ENCODE data around the gene PKNOX1.
"Not testable (repeated sequence)": the region's sequence is repeated elsewhere in the genome, so short reads cannot be mapped to it uniquely, and the experiment has no call there.

The PKNOX1 gene

DNA sequence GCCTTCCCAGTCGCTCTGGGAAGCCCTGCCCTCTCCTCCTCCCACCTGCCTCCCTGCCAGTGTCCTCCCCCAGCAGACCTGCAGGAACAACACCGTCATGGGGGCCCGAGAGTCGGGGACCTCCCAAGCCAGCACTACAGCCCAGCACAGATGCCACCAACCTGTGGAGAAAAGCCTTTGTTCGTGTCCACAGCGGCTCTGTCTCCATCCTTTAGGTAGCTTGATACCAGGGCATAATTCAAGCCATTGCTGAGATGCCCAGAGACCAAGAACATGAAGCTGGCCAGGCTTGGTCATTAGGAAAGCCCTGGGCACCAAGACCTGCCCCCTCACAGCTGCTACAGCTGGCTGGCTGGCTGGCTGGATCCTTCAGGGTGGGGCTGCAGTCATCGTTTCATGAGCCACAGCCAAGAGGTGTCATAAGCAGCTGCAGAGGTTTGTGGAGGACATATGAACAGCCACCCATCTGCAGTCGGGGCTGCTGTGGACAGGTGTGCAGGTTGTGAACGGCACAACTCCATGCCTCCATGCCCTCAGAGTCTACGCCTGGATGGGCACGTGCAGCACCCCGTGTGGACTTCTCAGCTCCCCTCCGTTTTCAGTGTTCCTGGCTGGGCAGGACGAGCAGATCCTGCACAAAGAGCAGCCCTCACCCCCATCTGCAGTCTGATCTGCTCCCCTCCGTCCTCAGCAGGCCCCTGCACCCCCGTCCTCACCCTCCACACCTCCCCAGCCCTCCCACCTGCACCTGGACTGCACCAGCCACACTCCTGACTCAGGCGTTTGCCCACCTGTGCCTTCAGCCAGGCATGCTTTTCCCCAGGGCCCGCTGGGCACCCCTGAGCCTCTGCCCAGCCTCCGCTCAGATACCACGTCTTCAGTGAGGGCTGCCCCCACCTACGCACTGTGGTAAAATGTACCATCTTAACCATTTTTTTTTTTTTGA, 71.8 kb downstream of the PKNOX1 start:
- DNase-seq (ENCODE audit: low spot score), result not testable (repeated sequence)

DNA sequence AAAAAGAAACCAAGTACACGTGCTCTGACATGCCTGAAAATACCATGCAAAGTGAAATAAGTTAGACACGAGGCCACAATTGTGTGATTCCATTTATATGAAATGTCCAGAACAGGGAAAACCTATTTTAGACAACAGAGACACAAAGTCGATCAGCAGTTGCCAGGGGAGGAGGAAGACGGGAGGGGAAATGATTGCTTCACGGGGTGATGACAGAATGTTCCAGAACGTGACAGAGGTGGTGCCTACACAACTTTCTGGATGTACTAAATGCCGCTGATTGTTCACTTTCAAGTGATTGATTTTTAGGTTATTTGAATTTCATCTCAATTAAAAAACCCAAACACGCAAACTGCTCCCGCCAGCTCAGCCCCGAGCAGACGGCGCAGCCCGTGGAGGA, 78.8 kb downstream of the PKNOX1 start:
- not testable (repeated sequence) for DNase-seq (ENCODE audit: low spot score)

DNA sequence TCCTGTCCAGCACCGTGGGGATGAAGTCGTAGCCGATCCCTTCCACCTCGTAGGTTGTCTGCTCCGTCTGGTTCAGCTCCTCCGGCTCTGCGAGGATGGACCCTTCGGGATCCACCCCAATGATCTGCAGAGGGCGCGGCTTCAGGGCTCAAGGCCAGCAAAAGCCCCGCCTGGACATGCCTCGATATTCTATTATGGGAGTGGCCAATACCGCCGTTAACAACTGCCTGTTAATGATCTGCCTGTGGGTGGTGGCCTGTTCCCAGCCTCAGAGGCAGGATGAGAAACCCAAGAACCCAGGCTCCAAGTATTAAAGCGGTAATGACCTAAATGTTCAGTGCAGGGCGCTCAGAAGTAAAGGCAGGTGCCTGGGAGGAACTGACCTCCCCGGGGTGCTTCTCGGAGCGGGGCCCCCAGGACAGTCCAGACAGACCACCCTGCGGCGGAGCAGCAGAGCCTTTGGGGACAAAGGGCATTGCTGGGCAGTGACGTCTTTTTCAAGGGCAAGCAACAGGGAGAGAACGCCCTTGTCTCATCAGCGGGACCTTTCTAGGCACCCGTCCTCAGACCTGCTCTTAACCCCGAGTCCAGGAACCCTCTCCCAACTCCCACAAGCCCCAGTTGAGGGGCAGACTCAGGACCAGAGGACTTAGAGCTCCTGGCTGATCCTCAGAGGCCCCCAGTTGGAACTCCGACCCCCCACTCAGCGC, 88.7 kb downstream of the PKNOX1 start:
- not testable (repeated sequence) for DNase-seq (ENCODE audit: low spot score)

DNA sequence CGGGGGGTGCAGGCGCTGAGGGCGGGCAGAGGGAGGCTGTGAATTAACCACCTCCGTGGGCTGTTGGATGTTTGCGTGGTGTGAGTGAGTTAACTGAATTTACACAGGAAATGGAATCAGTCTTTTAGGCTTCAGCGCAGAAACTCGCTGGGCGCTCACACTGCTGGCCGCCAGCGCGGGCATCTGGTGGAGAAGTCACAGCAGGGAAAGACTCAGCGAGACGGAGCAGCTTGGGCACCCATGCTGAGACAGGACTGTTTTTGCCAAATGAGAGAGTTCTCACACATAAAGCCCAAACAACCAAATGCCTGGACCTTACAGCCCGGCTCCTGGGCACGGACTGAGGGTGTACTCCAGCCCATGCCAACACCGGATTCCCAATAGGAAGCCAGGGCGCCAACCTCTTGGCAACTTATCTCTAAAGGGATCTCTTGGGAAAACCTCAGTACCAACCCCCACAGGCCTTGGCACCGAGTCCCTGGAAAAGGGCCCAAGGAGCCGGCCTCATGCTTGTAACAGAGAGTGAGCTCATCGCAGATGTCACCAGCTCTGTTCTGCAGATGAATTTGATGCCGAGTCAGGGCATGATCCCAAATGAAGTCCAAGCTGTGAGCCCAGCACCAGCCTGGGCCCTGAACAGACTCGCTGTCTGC, 90.0 kb downstream of the PKNOX1 start:
- not testable (repeated sequence) for DNase-seq (ENCODE audit: low spot score)

DNA sequence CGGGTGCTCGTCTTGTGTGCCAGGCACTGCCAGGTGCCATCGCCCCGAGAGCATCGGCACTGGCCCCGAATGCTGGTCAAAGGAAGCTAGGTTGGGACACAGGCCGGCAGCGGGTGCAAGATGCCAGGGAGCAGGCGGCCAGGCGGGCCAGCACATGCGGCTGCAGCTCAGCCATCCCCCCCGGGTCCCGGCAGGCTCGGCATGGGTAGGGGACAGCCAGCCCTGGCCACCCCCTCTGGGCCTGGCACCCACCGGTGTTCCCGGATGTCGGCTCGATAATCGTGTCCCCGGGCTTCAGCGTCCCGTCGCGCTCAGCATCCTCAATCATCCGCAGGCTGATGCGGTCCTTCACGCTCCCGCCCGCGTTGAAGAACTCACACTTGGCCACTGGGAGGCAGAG, 91.6 kb downstream of the PKNOX1 start:
- not testable (repeated sequence) for DNase-seq (ENCODE audit: low spot score)

DNA sequence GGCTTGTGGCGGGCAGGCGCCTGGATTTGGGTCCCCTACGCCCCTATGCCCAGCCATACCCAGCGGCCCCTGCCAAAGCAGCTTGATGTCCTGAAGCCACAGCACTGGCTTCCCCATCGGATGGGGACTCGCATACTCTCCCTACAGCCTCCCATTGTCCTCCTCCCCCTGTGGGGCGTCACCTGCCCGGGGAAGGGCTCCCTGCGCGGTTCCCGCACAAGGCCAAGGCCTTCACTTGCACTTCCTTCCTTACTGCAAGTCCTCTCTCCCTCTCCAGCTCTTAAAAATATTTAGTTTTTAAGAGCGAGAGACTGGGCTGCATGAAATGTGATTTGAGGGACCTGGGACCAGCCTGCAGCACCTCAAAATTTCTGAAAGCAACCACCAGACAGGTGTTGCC, 92.3 kb downstream of the PKNOX1 start:
- DNase-seq (ENCODE audit: low spot score), result not testable (repeated sequence)

DNA sequence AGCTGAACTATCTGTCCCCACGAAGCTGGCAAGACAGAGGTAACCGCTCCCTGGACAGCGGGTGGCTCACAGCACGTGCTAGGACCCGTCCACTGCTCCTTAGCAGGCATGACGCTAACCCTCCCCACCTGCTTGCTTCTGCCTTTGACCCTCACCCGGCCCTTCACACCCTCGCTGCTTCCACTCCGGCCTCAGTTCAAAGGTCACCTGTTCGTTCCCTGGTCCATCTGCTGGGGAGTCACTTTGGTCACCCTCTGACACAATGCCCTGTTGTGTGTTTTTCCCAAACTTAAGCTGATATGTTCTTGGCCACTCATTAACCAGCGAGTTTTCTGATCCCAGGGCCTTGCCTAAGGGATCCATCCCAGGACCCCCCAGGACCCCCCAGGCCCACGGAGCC, 93.7 kb downstream of the PKNOX1 start:
- not testable (repeated sequence) for DNase-seq (ENCODE audit: low spot score)

DNA sequence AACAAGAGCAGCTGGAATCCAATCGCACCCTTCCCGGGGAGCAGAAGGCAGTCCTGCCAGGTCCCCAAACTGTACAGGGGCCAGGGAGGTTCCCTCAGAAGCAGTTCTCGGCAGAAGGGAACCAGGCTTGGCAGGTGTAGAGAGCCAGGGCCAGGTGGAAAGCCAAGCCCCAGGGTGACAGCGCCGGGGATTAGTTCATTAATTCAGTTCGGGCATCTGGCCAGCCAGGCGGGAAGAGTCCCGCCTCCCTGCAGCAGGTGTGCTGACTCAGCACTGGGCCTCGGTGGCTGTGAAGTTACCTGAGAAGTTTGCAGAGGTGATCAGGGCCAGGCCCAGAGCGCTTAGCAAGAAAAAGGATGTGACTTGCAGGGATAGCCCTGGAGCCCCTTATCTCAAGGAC, 95.3 kb downstream of the PKNOX1 start:
- DNase-seq (ENCODE audit: low spot score), result not testable (repeated sequence)

DNA sequence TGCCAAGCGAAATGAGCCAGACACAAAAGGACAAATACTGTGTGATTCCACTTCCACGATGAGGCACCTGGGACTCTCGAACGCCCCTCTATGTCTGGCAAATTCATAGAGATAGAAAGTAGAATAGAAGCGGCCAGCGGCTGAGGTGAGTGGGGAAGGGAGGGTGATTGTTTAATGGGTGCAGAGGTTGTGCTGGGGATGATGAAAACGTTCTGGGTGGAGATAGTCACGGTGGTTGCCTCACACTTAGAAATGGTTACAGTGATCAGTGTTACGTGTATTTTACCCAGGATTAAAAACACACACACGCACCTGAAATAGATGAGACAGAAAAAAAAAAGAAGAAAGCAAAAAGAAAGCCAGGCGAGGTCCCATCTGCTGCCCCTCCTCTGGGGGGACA, 98.4 kb downstream of the PKNOX1 start:
- DNase-seq (ENCODE audit: low spot score), result not testable (repeated sequence)

DNA sequence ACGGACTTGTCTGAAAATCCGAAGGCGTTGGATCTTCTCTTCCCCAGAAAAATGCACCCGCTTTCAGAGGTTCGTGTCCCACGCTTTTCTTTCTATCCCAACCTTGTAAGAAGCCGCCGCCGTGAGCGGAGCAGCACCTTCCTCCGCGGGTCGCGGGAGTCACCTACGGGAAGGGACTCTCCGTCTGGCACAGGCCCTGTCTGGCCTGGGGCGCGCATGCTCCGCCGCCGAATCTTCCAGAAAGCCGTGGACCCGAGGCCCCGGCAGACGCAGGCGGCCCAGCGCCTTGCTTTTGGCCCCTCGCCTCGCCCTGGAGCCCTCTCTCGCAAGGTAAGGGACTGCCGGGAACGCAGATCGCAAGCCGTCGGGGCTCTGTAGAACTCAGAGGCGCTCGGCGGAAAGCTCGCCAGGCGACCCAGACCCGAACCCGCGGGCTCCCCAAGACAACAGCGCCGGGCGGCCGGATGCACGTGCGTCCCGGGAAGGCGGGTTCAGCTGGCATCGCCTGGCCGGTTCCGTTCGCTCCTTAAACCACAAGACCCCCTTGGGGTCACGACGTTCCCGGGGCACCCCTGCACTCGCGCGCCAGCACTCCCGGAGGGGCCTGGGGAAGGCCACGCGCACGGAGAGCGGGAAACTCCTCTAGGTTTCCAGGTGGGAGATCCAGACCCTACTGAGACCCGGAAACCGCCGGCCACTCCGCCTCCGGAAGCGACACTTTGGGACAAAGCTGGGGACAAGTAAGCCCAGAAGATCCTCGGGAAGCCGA, 100.2 kb downstream of the PKNOX1 start:
- DNase-seq (ENCODE audit: low spot score), result not testable (repeated sequence)

DNA sequence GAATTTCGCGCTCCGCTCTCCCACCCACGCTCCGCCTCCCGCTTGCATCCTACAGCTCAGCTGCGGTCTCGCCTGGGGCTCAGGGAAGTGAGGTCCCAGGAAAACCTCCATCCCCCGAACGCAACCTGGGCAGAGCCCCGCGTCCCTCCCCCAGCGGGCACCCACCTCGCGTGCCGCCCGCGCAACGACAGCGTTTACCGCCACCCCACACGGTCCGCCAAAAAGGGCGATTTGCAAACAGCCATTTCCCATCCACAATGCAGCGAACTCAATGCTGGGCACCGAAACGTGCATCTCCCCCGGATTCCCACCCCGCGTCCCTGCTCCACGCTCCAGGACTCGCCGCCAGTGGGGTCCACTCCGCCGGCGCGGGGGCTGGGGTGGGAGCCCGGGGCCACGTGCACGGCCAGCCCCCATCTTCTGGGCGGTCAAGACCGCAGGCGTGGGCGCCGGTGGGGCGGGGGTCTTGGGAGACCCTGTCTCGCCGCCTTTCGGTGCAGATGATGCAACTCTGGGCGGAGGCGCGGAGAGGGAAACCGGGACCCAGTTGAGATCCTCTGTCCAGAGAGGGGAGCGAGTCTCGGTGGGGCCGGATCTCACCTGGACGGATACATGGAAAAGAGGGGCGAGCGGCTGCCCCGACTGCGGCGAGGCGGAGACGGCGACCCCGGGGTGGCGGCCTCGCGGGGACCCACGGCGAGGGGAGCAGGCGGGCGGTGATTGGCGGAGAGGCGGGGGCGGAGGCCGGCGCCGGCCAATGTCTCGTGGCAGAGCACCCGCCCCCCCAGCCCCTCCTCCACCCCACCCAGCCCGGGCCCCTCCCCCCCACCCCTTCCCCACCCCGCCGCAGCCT, 101.0 kb downstream of the PKNOX1 start, which contains the start of gene CBS:
TSS of gene CBS (minus strand) at position 666 of the 853 bp plus-strand sequence. CDS start 3,642 bp downstream, outside the sequence.
- not testable (repeated sequence) for DNase-seq (ENCODE audit: low spot score)

DNA sequence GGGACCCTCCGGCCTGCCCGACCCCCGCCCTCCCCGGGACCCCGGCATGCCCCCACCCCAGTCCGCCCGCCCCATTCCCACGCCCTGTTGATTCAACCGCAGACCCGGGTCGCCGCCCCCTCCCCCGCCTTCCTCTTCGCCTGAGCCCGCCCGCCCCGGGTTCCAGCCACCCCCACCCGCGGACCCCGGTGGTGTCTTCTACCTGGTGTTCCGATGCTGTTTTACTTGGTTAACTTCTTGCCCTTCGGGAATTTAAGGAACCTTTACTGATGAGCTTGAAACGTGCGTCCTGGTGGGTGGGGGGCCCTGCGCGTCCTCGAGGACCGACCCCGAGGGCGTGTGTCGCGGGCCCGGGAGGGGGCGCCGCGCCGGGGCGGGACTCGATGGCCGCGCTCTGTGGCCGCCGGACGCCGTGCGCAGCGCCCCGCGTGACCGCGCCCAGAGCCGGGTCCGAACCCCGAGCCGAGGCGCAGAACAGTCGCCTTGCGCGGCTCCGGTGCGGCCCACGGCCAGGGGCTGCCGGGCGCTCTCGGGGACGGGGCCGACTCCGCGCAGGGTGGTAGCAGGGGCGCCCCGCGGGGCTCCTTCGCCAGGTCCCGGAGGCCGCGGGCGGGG, 101.8 kb downstream of the PKNOX1 start:
- DNase-seq (ENCODE audit: low spot score), result not testable (repeated sequence)

DNA sequence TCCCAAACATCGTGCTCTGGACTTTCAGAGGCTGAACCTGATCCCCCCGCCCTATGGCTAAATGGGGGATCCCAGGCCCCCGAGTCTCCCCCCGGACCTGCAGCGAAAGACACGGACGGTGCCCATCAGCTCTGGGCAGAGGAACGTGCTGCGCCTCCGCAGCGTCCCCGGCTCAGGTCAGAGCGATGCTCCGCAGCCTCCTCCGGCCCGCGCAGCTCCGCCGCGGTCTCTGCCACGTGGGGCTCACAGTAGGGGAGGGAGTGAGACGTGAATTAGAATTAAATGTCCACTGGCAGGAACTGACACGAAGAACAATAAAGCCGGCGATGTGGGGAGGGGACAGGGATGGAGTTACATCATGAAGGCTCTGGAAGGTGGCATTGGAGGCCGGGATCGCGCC, 102.3 kb downstream of the PKNOX1 start:
- not testable (repeated sequence) for DNase-seq (ENCODE audit: low spot score)

DNA sequence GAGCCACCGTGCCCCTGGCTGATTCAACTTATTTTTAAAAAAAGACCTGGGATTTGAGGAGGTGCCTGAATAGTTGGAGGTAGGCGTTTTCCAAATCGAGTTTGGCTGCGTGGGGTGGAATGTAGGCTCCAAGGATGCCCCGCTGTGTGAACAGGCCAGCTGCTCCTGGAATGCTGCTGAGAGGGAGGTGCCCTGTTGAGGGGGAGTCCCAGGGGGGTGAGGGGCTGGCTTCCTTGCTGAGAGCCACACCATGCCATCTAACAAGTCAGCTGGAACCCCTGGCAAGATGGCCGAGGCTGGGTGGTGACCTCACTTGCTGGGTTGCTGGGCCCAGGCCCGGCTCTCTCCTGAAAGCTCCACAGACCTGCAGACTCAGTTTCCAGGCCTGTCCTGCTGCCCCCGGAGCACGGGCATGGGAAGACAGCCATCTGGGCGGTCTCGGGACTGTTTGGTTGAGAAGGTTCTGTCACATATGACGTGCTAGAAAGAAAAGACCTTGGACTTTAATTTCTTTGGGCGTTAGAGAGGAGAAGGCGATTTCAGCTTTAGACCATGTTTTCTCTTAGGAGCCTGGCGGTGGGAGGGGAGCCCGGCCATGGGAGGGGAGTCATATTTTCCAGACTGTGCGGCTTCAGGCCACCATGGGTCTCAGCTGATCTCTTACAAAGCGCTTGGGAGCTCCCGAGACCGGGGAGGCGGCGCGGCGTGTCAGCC, 108.4 kb downstream of the PKNOX1 start:
- DNase-seq (ENCODE audit: low spot score), result not testable (repeated sequence)
